Amygdala (tissue), 56 donors: ENCODE measurements around the gene INAFM2.

Experiments used
- DNase-seq, 56 donors: peaks; one replicate each; lab custom pipeline; 2025; lab: John Stamatoyannopoulos, UW

Gene INAFM2

DNA sequence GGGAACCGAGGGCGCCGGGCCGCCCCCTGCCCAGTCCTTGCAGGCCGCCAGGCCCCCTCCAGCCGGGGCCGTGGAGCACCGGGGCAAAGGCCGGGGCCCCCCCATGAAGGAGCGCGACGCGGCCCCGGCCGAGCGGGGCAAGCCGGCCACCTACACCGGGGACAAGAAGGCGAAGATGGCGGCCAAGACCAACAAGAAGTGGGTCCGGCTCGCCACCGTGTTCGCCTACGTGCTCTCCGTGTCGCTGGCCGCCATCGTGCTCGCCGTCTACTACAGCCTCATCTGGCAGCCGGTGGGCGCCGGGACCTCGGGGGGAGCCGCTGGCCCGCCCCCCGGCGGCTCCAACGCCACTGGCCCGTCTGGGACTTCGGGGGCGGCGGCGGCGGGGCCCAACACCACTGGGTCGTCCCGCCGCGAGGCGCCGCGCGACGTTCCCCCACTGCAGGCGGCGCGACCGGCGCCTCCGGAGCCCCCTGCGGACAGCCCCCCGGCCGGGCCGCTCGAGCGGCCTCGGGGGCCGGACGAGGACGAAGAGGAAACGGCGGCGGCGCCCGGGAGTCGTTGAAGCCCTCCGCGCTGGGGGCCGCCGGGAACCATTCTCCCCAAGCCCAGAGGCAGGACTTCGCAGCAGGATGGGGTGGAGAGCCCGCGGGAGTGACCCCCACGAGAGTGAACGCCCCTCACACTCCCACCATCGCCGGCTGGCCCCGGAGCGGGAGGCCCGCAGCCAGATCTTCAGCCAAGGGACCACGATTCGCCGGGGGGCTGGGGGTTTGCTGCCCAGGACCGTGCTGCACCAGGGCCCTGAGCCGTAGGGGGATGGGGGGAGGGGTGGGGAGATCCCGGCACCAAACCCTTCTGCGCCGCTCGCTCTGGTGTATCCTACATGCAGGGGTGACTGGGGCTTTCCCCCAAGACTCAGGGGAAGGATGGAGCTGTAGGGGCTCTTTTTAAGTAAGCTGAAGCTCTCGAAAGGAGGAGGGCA, 753 bp downstream of the INAFM2 start:
- peak in 6 of 56 donors; percentile 15 to 44 (median 23) for DNase-seq

DNA sequence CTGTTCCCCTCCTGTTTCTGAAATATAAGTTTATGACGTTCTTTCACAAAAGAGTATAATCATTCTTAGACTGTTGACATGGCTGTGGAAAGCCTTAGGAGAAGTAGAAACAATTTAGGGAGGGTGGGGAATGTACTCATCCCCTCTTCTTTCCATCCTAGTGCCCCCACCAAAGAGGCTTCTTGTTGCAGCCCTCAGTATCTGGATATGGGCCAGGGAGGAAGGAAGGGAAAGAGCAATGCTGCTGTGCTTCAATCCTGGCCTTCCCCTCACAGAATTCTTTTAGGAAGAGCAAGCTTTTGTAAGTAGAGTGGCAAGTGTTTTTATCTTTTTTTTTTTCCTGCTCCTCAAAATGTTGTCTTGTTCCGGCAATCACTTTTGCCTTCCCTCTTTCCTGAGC, 1.7 kb downstream of the INAFM2 start:
- DNase-seq: peak in 2 of 56 donors; percentile 5 to 16

GRCh38 chr15:40325700-40326099, 2.2 kb downstream of the INAFM2 start:
- DNase-seq: no peak

GRCh38 chr15:40327457-40327856, 4.0 kb downstream of the INAFM2 start:
- DNase-seq: no peak

DNA sequence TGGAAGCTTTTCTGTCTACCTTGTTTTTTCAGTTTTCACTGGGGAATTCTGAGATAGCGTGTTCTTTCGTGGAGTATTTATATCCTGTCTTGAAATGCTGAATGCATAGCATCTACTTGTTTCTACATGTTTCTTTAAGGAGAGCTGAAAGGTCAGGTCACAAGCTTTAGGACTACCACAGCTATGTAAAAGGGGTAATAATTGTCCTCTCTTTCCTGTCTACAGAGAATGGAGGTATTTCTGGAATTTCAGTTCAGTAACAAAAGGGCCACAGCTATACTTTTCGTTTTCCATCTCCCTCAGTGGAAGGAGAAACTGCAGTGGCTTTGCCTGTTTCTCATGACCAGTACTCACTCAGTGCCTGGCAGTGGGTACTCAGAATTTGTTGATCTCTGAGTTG, 4.7 kb downstream of the INAFM2 start:
- DNase-seq: no peak

- DNase-seq: no peak
Measured at GRCh38 chr15:40328751-40329150, 5.3 kb downstream of the INAFM2 start.

GRCh38 chr15:40329804-40330203, 6.3 kb downstream of the INAFM2 start:
- DNase-seq: no peak

GRCh38 chr15:40330368-40330836, 6.9 kb downstream of the INAFM2 start:
- peak in 17 of 56 donors; percentile 18 to 54 (median 33) for DNase-seq

GRCh38 chr15:40331026-40331425, 7.5 kb downstream of the INAFM2 start:
- no peak for DNase-seq

GRCh38 chr15:40331637-40332036, 8.1 kb downstream of the INAFM2 start:
- DNase-seq: no peak

DNA sequence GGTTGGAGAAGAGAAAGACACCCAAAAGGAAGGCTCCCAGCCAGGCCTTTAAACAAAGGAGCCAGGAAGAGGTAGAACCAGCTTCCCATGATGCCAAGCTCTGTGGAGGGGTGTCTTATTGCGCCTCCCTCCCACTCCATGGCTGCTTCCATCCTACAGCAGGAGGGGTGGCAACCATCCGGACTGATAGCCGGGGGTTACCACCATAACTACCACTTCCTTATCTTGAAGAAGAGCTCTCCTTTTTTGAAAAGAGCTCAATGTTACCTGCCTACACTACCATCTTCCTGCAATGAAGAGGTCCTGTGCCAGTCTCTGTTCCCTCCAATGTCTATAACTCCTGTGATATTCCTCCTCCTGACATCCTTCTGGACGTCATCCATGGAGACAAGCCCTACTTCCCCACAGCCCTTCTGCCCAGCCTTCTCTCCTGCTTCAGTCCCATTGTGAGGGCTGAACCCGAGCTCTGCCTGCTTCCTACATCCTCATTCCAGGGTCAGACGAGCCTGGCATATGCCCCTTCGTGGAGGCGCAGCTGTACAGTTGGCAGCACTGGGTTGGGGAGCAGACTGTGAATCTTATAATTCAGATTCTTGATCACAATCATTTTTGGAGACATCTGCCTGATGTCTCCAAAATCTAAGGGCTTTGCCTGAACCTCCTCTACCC, 8.8 kb downstream of the INAFM2 start:
- DNase-seq: no peak

DNA sequence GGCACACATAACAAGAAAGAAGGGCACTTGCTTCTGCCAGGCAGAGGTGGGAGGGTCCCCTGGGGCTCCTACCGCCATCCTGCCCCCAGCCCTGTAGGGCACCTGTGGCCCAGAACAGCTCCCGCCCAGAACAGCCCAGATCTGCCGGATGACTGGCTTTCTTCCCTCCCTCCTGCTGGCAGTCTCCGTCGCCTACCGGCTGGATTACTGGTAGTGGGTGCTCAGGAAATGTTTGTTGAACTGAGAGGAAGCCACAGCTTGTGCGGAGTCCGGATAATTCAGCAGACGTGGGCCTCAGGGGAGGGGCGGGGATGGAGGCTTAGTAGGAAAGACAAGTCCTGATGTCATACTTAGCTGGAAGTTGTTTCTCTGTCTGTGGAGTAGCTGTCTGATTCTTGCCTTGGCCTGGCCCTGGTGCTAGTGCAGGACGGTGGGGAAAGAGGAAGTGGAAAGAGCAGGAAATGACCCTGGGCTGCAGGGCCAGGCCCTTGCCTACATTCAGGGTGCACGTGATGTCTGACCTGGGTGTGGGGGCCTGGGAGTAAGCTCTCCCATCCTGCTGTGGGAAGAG, 10.5 kb downstream of the INAFM2 start:
- peak in 34 of 56 donors; percentile 10 to 64 (median 44) for DNase-seq

GRCh38 chr15:40334541-40334940, 11.0 kb downstream of the INAFM2 start:
- DNase-seq: no peak

- DNase-seq: peak in 4 of 56 donors; percentile 10 to 18 (median 11)
Measured at GRCh38 chr15:40334941-40335795, 11.7 kb downstream of the INAFM2 start.

DNA sequence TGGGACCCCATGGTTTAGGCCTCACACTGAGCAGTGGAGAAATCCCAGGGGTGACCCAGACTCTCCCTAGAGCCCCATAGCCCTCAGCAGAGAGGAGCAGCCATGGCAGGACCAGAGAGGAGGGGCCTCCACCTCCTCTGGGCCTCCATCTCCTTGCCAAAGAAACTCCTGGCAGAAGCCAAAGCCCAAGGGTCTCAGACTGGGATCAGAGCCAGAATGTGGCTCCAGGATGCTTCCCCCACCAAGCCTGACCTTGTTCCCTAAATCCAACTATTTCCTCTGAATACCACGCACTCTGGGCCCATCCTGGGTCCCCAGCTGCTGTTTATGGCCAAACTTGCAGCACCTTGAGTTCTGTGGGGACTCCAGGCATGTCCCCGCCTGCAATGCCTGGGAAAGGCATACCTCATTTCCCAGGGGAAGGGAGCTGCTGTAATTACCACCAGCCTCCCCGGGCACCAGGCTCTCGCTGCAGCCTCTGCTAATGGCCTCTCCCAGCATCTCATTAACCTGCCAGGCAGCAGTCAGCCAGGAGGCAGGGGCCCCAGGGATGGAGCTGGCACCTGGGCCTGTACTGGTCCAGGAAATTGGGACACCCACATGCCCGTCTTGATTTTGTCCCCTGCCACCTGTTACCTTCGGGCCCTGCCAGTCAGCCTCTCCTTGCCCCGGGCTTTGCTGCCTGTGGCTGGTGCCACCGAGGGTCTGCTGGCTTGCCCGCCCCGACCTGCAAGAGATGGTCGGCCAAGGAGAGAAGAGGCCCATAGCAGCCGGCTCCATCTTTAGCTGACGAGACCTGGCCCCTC, 12.6 kb downstream of the INAFM2 start:
- DNase-seq: no peak

GRCh38 chr15:40336744-40337122, 13.2 kb downstream of the INAFM2 start:
- peak in 4 of 56 donors; percentile 2 to 23 (median 22) for DNase-seq

- peak in 2 of 56 donors; percentile 14 to 17 for DNase-seq
Measured at GRCh38 chr15:40337597-40337996, 14.1 kb downstream of the INAFM2 start.

DNA sequence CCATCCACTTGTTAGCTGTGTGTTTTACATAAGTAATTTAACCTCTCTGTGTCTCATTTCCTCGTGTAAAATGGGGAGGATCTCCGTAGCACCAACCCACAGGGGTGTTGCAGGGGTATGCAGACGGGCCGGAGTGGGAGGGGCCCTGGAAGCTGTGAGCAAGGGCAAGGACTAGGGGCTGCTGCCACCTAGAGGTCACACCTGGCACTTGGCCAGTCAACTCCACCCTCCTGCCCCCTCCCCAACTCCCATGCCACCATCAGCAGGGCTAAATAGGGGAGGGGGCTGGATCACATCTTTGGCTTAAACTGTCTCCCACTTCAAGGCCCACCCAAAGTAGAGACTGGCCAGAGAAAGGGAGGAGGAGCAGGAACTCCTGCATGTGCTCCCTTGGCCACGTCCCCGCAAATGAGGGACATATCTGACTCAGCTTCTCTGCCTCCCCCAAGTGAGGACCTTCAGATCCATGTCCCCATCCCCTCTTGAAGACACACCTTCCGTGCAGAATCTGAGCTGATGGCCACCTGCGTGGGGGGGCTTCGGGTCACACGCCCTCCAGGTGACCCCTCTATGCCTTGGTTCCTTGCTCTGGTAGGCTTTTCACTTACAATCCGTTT, 14.7 kb downstream of the INAFM2 start:
- peak in 36 of 56 donors; percentile 6 to 66 (median 31) for DNase-seq
